Bone marrow (tissue), 2 donors: ENCODE measurements around the gene PKNOX2.

Experiments
- DNase-seq, 2 donors: peaks; one replicate each; lab custom pipeline; 2025; lab: John Stamatoyannopoulos, UW

The PKNOX2 gene

DNA sequence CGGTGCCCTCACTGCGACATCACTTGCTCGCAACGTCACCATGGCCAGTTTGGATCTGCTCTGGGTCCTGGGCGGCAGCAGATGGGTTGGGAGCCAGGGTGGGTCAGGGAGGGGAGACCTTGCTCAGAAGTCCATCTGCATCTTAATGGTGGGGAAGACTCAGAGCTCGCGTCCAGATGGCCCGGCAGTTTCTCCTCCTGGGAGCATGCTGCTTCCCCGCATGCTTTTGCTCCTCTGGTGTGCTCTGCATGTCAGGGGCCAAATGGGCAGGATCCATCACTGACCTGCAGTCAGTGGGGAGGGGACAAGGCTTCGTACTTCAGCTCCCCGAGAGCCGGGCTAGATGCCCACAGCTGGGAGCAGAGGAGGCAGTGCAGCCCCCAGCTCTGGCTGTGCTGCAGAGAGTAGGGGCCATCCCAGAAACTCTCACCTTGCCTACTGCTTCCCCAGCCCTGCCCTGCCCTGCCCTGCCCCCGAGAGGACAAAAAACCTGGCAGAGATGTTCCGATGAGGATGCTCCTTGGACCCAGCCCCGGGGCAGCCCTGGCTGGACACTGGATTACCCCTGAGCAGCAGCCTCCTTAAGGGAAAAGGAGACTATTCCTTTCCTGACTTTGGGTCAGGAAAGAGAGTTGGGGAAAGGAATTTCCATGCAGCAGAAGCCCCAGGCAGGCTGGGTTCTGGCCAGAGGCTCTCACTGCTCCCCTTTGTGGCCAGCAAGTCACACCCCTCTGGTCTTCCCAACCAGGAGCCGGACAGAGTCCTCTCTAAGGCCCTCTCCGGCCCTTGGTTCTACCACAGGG lies 149.9 kb downstream of the PKNOX2 start:
- DNase-seq: no peak

DNA sequence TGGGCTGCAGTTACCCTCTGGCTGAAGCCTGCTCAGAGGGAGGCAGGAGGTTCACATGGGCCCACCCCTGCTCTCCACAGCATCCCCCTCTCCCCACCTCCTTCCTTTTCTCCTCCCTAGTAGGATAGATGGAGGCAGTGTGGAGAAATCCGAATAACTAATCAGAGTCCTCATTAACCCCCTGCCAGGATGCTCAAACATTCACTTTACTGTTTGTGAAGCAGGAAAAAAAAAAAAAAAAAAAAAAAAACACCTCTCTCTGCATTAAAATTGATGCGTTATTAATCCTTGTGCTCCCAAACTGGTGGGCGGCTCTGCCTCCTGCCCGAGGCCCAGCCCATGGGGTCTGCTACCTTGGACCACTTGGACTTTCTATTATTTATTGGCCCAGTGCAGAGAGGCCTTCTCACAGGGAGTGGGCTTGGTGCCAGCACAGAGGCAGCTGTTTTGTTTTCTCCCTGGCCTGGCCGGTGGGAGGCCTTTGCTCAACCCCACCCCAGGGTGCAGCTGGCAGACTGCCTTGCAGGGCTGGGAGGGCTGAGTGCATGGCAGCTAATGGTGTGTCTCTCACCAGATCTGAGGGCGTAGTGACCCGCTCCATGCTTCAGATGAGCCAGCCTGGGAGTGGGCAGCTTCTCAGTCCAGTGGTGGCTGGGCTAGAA lies 150.7 kb downstream of the PKNOX2 start:
- no peak for DNase-seq

DNA sequence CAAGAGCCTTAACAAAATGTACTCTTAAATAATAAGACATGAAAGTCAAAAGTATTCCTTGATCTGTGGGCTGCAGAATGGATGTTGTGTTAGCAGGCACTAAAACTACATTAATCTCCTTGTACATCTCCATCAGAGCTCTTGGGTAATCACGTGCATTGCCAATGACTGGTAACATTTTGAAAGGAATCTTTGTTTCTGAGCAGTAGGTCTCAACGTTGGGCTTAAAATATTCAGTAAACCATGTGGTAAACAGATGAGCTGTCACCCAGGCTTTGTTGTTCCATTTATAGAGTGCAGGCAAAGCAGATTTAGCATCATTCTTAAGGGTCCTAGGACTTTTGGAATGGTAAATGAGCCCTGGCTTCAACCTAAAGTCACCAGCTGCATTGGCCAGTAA lies 152.9 kb downstream of the PKNOX2 start:
- DNase-seq: no peak

DNA sequence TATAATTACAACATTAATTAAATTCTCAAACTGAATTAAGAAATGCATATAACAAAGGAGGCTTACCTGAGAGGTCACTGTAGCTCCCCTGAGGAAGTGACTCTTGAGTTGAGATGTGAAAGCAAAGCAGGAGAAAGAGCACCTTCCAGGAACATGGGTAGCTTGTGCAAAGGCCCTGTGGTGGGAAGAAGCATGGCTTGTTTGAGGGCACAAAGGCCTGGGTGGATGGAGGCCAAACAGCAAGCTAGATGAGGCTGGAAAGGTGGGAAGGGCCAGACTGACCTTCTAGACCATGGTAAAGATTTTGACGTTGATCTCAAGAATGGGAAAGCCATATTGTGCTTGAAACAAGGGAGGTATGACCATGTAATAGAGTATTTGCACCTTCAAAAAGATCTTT lies 155.1 kb downstream of the PKNOX2 start:
- no peak for DNase-seq

DNA sequence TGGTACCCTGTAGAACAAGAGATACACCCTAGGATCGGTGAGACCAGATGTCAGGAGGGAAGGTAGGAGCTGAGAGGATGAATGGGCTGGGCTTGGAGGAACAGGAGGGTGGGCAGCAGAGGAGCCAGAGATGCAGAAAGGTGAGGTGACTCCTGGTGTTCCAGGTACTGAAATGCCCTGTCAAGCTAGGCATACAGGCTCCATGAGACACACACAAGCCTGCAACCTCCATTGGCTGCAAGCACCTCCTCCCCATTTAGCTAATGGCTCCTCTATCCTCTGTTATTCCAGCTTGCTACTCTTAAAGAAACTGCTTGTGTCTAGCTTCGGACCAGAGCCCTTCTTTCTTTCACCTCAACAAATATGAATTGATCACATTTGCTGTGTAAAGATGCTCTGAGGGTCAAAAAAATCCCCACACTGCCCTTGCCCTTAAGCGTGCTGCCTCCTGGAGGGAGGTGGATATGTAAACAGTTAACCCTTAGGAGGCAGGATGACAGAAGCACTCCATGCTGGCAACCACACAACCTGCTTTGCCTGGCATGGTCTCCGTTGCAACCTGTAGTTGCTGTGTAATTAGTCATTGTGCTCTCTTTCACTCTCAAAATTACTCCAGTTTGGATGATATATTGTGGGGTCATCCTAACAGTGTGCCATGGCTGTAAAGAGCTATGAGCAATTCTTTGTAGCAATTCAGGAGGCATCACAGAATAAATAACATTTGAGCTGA lies 156.0 kb downstream of the PKNOX2 start:
- no peak for DNase-seq

DNA sequence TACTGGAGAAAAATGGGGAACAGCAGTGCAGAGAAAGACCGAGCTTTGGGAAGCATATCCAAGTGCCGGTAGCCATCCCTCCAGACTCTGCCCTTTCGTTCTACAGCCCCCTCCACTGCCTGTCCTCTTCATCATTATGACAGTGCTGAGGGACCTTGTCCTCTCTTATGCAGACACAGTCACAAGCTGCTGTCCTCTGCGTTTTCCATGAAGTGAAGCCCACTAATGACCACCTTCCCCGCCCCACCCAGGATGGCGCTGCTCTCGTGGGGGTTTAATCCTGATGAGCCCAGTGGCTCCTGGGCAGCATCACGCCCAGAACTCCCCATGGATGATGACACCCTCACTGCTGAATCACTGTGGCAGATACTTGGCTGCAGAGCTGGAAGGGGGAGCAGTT lies 157.7 kb downstream of the PKNOX2 start:
- DNase-seq: no peak

DNA sequence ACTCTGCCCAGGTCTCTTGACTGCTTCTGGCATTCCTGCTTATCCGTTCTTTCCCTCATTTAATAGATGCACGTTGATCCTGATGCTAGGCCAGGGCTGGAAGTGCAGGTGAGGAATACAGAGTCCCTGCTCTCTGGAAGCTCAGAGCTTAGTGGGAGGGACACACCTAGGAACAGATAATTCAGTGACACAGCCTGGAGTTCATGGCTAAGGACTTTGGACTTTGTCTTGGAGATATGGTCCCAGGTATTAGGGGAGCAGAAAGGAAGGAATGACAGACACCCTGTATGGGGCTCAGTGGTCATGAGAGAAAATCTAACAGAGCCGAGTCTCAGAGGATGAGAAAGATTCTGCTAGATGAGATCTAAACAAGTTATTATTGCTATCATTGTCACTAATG lies 160.6 kb downstream of the PKNOX2 start:
- no peak for DNase-seq

DNA sequence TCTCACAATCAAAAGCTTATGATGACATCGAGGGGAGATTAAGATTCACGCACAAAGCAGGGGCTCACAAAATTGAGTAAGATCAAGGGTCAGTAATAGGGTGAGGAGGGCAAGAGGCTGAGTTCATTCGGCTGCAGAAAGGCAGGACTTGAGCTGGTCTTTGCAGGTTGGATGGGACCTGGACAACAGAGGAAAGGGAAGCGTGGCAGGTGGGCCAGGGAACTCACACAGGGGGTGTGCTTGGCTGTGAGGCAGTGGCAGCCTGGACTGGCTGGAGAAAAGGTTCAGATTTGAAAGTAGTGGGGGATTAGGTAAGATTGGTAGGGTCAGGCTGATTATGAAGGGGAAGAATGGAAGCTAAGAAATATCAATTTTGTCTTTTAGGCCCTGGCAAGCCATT lies 161.6 kb downstream of the PKNOX2 start:
- DNase-seq: no peak

DNA sequence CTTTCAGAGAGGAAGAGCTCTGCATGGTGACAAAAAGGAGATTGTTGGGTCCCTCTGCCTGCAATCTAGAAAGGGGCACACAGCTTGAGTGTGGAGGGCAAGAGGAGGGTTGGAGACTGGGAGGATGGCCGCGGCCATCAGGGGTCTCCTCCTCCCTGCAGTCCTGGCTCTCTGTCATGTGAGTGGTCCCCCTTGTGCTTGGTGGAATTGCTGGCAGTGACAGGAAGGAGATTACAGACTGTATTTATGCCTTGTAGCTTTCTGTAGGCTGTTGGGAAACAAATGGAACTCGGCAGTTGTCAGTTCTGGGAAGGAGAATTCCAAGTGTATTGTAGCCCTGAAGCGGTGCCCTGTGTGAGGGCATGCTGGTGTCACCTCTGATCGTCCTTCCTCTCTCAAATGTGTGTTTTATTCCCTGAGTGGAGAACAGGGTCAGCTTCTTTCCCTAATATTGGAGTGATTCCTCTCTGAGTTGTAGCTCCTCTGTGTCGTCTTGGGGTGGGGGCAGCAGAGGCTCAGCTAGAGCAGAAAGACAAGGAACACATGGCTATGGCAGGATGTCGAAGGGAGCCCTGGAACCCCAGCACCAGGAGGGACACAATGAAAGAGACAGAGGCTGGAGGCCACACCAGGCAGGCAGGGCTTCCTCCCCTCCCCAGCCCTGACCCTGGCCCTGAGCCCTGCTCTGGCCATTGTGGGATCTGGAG lies 163.1 kb downstream of the PKNOX2 start:
- no peak for DNase-seq

DNA sequence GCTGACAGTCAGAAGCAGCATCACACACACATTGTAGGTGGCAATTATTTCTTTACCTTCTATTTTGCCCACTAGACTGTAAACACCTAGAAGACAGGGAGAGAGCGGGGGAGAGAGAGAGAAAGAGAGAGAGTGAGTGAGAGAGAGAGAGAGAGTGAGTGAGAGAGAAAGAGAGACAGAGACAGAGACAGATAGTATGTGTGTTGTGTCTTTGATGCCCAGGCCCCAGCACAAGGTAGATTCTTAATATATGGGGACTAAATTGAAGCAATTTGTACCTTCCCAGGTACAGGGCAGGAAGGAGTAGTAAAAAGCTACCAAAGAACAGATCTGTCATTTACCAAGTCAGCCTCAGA lies 163.7 kb downstream of the PKNOX2 start:
- no peak for DNase-seq

DNA sequence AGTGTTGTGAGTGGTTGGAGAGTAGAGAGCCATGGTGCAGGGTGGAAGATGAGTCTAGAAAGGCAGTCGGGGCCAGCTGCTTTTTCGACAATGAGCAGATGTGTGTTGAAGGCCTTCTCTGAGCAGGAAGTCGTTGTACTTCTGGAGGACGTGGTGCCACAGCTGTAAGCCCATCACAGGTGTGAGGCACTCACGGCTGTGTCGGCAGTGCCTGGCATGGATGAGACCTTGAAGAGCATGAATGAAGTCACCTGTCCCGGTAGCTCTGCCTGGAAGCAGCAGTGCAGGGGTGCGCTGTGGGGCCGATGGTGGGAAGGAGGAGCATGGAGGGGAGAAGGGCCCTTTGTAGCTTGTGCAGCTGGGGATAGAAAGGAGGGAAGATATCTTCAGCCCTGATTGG lies 165.2 kb downstream of the PKNOX2 start:
- no peak for DNase-seq

DNA sequence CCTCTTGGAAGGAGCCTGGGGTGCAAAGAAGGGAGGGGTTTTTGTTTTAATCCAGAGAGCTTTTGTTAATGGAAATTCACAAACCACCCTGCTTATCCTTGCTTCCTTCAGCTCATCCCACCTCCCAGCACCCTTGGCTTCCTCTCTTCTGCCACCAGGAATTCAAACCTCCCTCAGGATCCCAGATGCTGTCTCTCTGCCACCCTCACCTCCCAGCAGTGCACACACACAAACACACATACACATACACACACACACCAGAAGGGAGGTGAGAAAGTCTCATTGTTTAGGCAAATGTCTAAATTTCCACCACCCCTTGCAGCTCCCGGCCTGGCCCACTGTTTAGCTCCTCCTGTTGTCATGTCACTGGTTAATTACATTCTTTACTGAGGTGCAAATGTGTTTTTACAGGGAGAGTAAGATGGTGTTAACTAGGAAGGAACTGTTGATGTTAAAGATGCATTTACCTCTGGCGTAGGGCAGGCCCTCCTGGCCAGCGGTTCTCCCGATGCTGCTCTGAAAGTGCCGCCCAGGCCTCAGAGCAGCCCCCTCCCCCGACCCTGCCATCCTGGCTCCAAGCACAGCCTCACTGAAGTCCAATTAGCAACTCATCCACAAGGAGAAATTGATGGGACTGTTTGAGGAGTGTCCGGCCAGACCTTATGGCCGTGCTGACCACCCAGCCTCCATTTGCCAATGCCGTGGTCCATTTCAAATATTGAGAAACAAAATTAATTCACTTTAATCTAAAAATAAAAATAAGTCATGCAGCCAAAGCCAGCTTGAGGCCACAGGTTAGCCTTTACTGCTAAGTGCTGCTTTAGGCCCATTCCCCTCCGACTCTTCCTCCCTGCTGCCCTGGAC lies 166.1 kb downstream of the PKNOX2 start:
- no peak for DNase-seq

DNA sequence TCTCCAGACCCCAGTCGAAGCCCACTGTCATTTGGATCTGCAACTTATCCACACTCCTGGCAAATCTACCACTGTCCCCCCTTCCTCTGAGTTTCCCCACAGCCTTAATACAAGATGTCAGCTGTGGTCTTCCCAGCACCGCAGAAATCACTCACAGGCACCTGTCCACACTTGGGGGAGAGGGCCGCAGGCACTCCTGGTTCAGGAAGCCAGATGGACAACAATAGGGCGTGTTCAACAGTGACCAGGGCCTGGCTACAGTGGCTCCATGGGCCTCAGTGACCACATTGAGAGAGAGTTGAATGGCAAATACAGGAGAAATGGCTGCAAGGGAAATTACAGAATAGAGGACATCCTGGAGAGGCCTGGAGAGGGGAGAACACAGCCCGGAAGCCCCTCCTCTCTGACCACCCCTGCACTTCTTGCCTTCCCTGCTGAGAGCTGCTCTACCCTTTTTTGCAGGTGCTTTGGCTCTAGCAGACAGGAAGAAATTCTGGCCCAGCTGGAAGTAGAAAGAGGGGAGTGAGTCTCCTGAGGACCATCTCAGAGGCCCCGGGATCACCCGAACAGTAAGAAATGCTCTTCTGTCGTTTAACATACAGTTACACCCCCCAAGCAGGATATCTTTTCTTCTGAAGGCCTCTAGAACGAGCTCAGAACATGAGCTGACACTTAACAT lies 166.9 kb downstream of the PKNOX2 start:
- no peak for DNase-seq

DNA sequence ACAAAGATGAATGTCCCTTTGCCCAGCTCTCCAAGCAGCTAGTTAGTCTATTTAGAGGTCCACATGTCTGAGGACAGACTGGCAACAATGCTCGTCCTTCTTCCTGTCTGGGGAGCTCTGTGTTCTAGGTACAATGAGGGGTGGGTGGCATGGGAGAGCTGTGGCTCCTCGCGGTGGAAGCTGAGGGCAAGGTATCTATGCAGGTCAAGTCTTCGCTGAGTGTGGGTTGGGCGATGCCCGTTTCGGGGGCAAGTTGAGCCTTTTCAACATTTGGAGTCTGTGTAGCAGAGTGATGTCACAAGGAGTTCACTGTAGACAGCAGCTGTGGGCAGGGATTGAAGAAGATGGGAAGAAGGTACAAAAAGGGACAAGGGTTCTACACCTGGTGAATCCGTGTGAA lies 168.3 kb downstream of the PKNOX2 start:
- no peak for DNase-seq

DNA sequence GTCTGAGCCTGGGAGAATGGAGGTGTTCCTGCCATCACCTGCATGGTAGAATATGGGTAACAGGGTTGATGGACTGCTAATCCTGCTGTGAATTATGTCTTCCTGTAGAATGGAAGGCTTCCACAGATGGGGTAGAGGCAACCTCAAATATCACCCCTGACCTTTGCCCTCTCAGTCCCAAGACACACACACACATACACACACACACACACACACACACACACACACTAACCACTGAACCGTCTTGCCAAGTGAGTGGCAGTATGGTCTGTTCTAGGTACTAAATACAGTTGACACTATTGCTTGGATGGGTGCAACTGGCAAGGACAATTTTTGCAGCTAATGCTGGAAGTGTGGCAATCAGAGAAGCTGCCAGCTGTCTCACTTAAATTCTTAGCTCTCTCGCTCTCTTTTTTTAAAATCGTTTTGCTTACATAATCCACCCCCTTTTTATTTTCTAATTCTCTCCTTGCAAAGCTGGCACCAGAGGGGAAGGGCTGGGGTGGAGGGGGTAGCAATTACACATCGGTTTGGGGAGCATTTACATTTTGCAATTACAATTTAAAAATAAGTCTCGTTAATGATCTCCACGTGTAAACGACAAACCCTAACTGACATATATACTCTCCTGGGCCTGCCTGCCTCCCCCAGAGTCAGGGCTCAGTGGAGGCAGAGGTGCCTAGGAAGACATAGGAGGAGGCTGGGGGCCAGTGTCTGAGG lies 169.0 kb downstream of the PKNOX2 start:
- no peak for DNase-seq

DNA sequence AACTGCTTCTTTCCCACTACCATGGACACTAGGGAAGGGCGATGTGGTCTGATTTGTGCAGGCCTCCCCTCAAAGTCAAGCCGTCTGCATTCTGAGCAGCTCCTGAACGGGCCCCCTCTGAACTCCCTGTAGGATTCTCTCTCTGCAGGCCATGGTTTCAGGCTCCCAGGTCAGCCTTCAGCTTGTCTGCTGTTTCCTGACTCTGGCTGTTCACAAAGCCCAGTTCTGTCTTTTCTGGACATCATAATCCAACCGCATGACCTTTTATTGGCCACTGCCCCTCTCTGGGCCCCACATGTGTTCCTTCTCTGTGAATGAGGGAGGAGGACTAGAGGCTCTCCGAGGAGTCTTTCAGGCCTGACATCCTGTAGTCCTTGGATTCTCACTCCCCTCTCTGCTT lies 170.6 kb downstream of the PKNOX2 start:
- DNase-seq: no peak

DNA sequence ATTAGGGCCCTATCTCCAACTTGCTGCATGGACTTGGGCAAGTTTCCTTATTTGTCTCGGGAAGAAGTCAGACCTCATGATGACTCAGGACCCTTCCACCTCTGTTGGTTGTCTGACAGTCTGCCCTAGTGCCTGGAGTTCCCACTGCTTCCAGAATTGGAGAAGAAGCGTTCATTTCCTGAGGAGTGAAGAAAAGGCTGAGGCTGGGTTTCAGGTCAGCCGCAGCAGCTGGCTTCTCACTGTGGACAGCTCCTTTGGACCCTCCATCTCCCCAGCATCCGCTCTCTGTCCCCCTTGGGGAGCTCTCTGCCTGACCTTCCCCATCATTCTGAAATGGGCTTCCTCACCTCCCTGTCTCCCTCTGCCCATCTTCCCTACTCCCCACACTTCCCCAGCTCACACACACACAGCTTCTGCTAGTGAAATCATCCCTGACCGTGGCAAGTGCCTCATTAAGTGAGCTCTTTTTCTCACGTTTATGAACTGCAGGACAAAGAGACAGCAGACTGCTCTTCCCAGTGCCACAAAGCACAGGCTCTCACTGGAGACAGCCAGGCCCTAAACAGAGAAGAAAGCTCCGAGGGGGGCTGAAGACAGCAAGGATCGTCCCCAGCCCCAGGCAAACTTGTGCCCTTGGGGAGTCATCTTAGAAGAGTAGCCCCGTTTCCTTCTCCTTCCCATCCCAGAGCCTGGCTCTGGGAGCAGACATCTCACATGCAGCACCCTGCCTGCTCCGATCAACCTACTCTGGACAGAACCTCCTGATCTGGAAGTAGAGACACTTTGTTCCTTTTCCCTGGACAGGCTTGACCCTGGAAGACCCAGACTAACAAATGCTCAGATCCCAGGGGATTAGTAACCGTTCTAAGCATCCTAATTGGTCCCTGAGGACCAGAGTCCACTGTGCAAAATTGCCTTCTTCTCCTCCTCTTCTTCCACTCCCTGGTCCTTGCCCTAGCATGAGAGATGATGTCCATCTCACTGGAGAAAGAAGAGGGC lies 173.6 kb downstream of the PKNOX2 start:
- no peak for DNase-seq

DNA sequence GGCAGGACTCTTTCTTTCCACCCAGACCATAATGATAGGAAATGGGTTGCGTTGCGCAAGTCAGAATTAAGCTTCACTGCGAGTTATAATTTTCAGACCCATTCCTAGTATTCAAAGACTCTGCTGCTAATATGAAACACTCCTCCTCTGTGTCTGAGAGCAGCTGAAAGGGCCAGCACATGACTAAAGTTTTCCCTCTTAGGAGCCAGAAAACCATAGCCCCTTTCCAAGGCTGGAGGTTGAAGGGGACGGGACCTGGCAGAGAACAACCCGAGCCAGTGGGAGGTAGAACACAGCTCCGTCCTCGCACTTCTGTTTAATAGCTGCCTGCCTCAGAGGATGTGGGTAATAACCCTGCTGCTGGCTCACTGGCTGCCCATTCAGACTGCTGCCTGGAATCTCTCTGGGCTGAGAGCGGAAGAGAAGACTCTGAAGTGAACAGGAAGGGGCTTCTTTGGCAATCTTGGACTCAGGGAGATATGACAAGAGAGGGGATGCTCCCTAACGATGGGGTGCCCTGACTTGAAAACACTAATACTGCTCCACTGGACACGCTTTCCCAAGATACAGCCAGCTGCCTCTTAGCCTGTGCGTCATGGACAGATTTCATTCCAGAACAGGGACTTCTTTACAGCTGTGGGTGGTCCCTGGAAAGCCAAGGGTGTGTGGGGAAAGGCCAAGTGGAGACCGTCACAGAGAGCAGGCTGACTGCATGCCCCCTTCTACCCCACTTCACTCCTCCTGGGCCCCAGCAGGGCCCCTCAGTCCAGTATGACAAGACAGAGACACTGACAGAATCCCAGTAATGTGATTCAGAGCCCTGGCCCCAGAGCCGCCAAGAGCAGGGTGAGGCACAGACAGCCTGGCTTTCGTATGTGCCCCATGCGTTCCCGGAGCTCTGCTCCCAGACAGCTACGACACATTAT lies 174.6 kb downstream of the PKNOX2 start:
- DNase-seq: no peak
